HG03108 (cell line): ENCODE data around the gene SYPL2.

Experiments
- ATAC-seq: cut with Tn5 transposase; IDR thresholded peaks from one replicate; pipeline ENCODE4 v1.9.1; 2021; ENCODE audit warnings: moderate library complexity; ENCODE audit not compliant: unreplicated experiment

SYPL2 gene

GRCh38 chr1:109490934-109491302 lies 24.6 kb downstream of the SYPL2 start:
- ATAC-seq: no peak

- no peak for ATAC-seq
These were observed 25.0 kb downstream of the SYPL2 start for GRCh38 chr1:109491372-109491771.

- no peak for ATAC-seq
These were observed 26.4 kb downstream of the SYPL2 start for GRCh38 chr1:109492779-109493178.

- ATAC-seq: no peak
These were observed 26.9 kb downstream of the SYPL2 start for GRCh38 chr1:109493227-109493626.

GRCh38 chr1:109493805-109494539 lies 27.6 kb downstream of the SYPL2 start, which contains the start of gene CYB561D1:
Gene CYB561D1, plus strand, starts transcription at chr1:109494094. Its CDS starts 46 bp downstream, at chr1:109494140.
- ATAC-seq: peak; percentile 91

- no peak for ATAC-seq
These were observed 29.4 kb downstream of the SYPL2 start for GRCh38 chr1:109495738-109496137.

GRCh38 chr1:109497449-109498160 lies 31.3 kb downstream of the SYPL2 start:
- ATAC-seq: no peak

GRCh38 chr1:109498161-109498801 lies 31.9 kb downstream of the SYPL2 start:
- ATAC-seq: no peak

GRCh38 chr1:109499081-109499480 lies 32.7 kb downstream of the SYPL2 start:
- ATAC-seq: no peak

- ATAC-seq: no peak
These were observed 33.6 kb downstream of the SYPL2 start for GRCh38 chr1:109499661-109500536.

GRCh38 chr1:109500941-109501381 lies 34.6 kb downstream of the SYPL2 start:
- no peak for ATAC-seq

GRCh38 chr1:109501644-109502363 lies 35.5 kb downstream of the SYPL2 start:
- no peak for ATAC-seq

GRCh38 chr1:109502364-109502851 lies 36.1 kb downstream of the SYPL2 start:
- ATAC-seq: no peak

GRCh38 chr1:109503935-109504334 lies 37.6 kb downstream of the SYPL2 start:
- no peak for ATAC-seq

GRCh38 chr1:109504974-109505373 lies 38.6 kb downstream of the SYPL2 start:
- no peak for ATAC-seq

GRCh38 chr1:109508001-109508872 lies 41.9 kb downstream of the SYPL2 start:
- ATAC-seq: no peak

GRCh38 chr1:109508873-109509175 lies 42.5 kb downstream of the SYPL2 start:
- ATAC-seq: no peak

GRCh38 chr1:109509176-109510134 lies 43.1 kb downstream of the SYPL2 start, which contains the start of gene AMIGO1:
Gene AMIGO1, minus strand, starts transcription at chr1:109509727. Its CDS starts 815 bp downstream, at chr1:109508912.
- ATAC-seq: no peak
